Caco-2 (cell line): Measurements from ENCODE around the gene MICU1. TPM values are rescaled to one million over a fixed set of nuclear protein-coding genes. Genes with fewer than 3 reads are reported as not detected.
"Not testable (repeated sequence)": the region's sequence is repeated elsewhere in the genome, so short reads cannot be mapped to it uniquely, and the experiment has no call there.

Source experiments
- BruUV-seq: library from RNA; stranded (reverse); fragments of 400-500 nt; replicated peaks from 2 replicates; lab custom pipeline; 2021; lab: Mats Ljungman, UMichigan
- CTCF ChIA-PET: fragments of 300-600 bp; sonication (Branson Sonifier 250); formaldehyde crosslinking; loops from one replicate; lab custom pipeline; 2022; ENCODE audit warnings: antibody characterized with exemption; lab: Charles Lee
- POLR2A ChIA-PET: fragments of 300-600 bp; sonication (Branson Sonifier 250); formaldehyde crosslinking; loops from one replicate; lab custom pipeline; 2022; ENCODE audit warnings: antibody characterized with exemption; lab: Charles Lee
- DNase-seq, 2 experiments: peaks; one replicate each; pipeline versions ENCODE4 v3.0.0 to v3.0.0-alpha.2; 2020 to 2022
- H3K27me3 ChIP-seq: replicated peaks from 2 replicates; pipeline ENCODE4 v1.6.0; 2011; ENCODE audit warnings: low read length; ENCODE audit not compliant: control insufficient read depth, insufficient read depth
- H3K36me3 ChIP-seq: 2 replicates; pipeline ENCODE4 v1.5.1; 2011; ENCODE audit warnings: low read length; ENCODE audit not compliant: control insufficient read depth, insufficient read depth
- H3K4me1 ChIP-seq: fragments of 250-450 bp; sonication (Bioruptor Pico); 2 replicates; pipeline ENCODE4 v1.5.1; 2020; ENCODE audit warnings: mild to moderate bottlenecking
- H3K4me3 ChIP-seq: 2 replicates; pipeline ENCODE4 v1.5.1; 2011; ENCODE audit warnings: low read depth, mild to moderate bottlenecking, control low read depth, low read length
- H3K9me3 ChIP-seq: fragments of 250-450 bp; sonication (Bioruptor Pico); 2 replicates; pipeline ENCODE4 v1.5.1; 2020; ENCODE audit warnings: mild to moderate bottlenecking, moderate library complexity
- H3K27ac Mint-ChIP-seq: one replicate; pipeline ENCODE4 v1.8.0; 2022; ENCODE audit warnings: mixed read lengths; ENCODE audit not compliant: unreplicated experiment
- H3K27me3 Mint-ChIP-seq: one replicate; pipeline ENCODE4 v1.8.0; 2022; ENCODE audit warnings: mixed read lengths; ENCODE audit not compliant: insufficient read depth, unreplicated experiment
- H3K36me3 Mint-ChIP-seq: one replicate; pipeline ENCODE4 v1.8.0; 2022; ENCODE audit warnings: mild to moderate bottlenecking, mixed read lengths; ENCODE audit not compliant: insufficient read depth, unreplicated experiment
- H3K4me1 Mint-ChIP-seq: one replicate; pipeline ENCODE4 v1.8.0; 2022; ENCODE audit warnings: low read depth, mixed read lengths; ENCODE audit not compliant: unreplicated experiment
- H3K4me3 Mint-ChIP-seq: one replicate; pipeline ENCODE4 v1.8.0; 2022; ENCODE audit warnings: mild to moderate bottlenecking, moderate library complexity, mixed read lengths; ENCODE audit not compliant: unreplicated experiment
- H3K9me3 Mint-ChIP-seq: one replicate; pipeline ENCODE4 v1.8.0; 2022; ENCODE audit warnings: mixed read lengths; ENCODE audit not compliant: unreplicated experiment
- intact Hi-C: fragments of 100-400 bp; cut with micrococcal nuclease; formaldehyde crosslinking; loops from one replicate; pipeline ENCODE4 v1.10.0; 2022; ENCODE audit not compliant: unreplicated experiment
- total RNA-seq: library from RNA; stranded (reverse); gene quantifications from 2 replicates; pipeline ENCODE4 v1.2.3, GENCODE V29; 2022
- TF ChIP-seq, protein P1 (sequence below), 2 experiments: fragments of 200-600 bp in 1 of 2; IDR thresholded peaks; 1 replicate in 1 of 2; 2 replicates in 1 of 2; pipeline versions ENCODE4 v1.5.1 to v1.8.0; 2011 to 2022; ENCODE audit warnings: antibody characterized with exemption in 1 of 2, control low read depth in 1 of 2, inconsistent platforms in 1 of 2, low read depth in 1 of 2, low read length in 1 of 2, mild to moderate bottlenecking in 1 of 2, moderate library complexity in 1 of 2; ENCODE audit not compliant: insufficient read depth in 1 of 2, severe bottlenecking in 1 of 2, unreplicated experiment in 1 of 2

MICU1 gene
- total RNA-seq, 1 experiment from 2014 or later: 83.2 TPM

DNA sequence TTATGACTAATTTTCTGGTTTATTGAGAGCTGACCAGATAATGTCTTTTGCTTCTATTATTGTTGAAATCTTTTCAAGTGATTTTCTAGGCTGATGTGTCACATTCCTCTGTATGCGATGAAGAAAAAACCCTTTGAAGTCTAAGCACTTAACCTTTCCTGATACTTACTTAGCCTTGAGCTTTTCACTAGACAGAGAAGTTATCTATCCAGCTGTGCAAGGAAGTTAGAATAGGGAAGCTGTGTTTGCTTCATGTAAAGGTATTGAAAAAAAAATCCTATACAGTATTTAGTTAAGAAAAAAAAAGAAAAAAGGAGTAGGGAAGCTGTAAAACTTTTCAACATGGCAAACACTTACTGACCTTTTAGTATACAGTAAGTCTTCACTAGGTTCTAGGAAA is 153.6 kb downstream of the MICU1 start:
- Mint-ChIP-seq H3K4me3 (no peak overlapping the region), H3K27ac (no peak overlapping the region), H3K9me3 (no peaks in the 10 kb centered on the region), H3K4me1 (peaks cover 10% of the 10 kb centered on the region), H3K27me3 (no peaks in the 10 kb centered on the region), H3K36me3 (peaks cover 32% of the 10 kb centered on the region)
- Histone ChIP-seq H3K4me1 (no peaks in the 10 kb centered on the region), H3K27me3 (no peaks in the 10 kb centered on the region), H3K4me3 (no peak overlapping the region), H3K36me3 (peaks cover 1% of the 10 kb centered on the region; the same call in 1 of the 2 replicates), H3K9me3 (no peaks in the 10 kb centered on the region)
- ChIA-PET CTCF (interaction anchor here (0.5 kb wide), 1 partner anchor 624 kb away, joined by 5 read pairs; the partner anchor contains the start of gene P4HA1), POLR2A (no interaction called here)
- DNase-seq: peak in 1 of 2 experiments; percentile 11
- TF ChIP-seq, protein P1, sequence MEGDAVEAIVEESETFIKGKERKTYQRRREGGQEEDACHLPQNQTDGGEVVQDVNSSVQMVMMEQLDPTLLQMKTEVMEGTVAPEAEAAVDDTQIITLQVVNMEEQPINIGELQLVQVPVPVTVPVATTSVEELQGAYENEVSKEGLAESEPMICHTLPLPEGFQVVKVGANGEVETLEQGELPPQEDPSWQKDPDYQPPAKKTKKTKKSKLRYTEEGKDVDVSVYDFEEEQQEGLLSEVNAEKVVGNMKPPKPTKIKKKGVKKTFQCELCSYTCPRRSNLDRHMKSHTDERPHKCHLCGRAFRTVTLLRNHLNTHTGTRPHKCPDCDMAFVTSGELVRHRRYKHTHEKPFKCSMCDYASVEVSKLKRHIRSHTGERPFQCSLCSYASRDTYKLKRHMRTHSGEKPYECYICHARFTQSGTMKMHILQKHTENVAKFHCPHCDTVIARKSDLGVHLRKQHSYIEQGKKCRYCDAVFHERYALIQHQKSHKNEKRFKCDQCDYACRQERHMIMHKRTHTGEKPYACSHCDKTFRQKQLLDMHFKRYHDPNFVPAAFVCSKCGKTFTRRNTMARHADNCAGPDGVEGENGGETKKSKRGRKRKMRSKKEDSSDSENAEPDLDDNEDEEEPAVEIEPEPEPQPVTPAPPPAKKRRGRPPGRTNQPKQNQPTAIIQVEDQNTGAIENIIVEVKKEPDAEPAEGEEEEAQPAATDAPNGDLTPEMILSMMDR (IDR thresholded peaks at IDR 0.05; ENCODE audit: insufficient read depth in 1 of 2, low read depth in 1 of 2, low read length in 1 of 2, severe bottlenecking in 1 of 2, unreplicated experiment in 1 of 2): no peak
- intact Hi-C loops: no loop called here
- no TSS peak for BruUV-seq

GRCh38 chr10:72470666-72471065 is 155.2 kb downstream of the MICU1 start:
- TF ChIP-seq, protein P1 (IDR thresholded peaks at IDR 0.05; ENCODE audit: insufficient read depth in 1 of 2, low read depth in 1 of 2, low read length in 1 of 2, severe bottlenecking in 1 of 2, unreplicated experiment in 1 of 2): no peak

DNA sequence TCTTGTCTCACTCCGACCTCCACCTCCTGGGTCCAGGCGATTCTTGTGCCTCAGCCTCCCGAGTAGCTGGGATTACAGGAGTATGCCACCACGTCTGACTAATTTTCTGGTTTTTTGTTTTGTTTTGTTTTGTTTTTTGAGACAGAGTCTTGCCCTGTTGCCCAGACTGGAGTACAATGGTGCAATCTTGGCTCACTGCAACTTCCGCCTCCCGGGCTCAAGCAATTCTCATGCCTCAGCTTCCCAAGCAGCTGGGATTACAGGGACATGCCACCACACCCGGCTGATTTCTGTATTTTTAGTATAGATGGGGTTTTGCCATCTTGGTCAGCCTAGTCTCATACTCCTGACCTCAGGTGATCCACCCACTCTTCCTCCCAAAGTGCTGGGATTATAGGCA is 158.8 kb downstream of the MICU1 start:
- H3K4me1 Mint-ChIP-seq, H3K36me3 ChIP-seq, DNase-seq, intact Hi-C loops, H3K27me3 ChIP-seq, H3K4me3 Mint-ChIP-seq, CTCF ChIA-PET, H3K36me3 Mint-ChIP-seq, H3K27me3 Mint-ChIP-seq, H3K9me3 Mint-ChIP-seq, H3K9me3 ChIP-seq, H3K4me3 ChIP-seq, H3K27ac Mint-ChIP-seq, BruUV-seq, H3K4me1 ChIP-seq, POLR2A ChIA-PET: not testable (repeated sequence)

More at GRCh38 chr10:72470666-72471065, 155.2 kb downstream of the MICU1 start:
- POLR2A ChIA-PET: no interaction called here
- Histone ChIP-seq H3K27me3 (no peaks in the 10 kb centered on the region), H3K9me3 (no peaks in the 10 kb centered on the region), H3K4me1 (no peaks in the 10 kb centered on the region), H3K36me3 (peaks cover 1% of the 10 kb centered on the region; the same call in 1 of the 2 replicates), H3K4me3 (no peak overlapping the region)
- peaks cover 26% of the 10 kb centered on the region for H3K36me3 Mint-ChIP-seq
- no peak overlapping the region for H3K4me3 Mint-ChIP-seq
- H3K27me3 Mint-ChIP-seq: no peaks in the 10 kb centered on the region
- intact Hi-C loops: no loop called here
- BruUV-seq: no TSS peak
- no peak for DNase-seq
- CTCF ChIA-PET: no interaction called here
- peaks cover 10% of the 10 kb centered on the region for H3K4me1 Mint-ChIP-seq
- no peaks in the 10 kb centered on the region for H3K9me3 Mint-ChIP-seq
- peak overlapping the region; percentile 45 for H3K27ac Mint-ChIP-seq

GRCh38 chr10:72466018-72466417 is 159.9 kb downstream of the MICU1 start:
- Mint-ChIP-seq H3K36me3 (no peaks in the 10 kb centered on the region), H3K4me3 (no peak overlapping the region), H3K27me3 (no peaks in the 10 kb centered on the region), H3K27ac (no peak overlapping the region), H3K9me3 (no peaks in the 10 kb centered on the region), H3K4me1 (no peaks in the 10 kb centered on the region)
- no peaks in the 10 kb centered on the region for H3K9me3 ChIP-seq
- H3K4me1 ChIP-seq: no peaks in the 10 kb centered on the region
- no peak overlapping the region for H3K4me3 ChIP-seq
- DNase-seq: no peak
- TF ChIP-seq, protein P1 (IDR thresholded peaks at IDR 0.05; ENCODE audit: insufficient read depth in 1 of 2, low read depth in 1 of 2, low read length in 1 of 2, severe bottlenecking in 1 of 2, unreplicated experiment in 1 of 2): no peak
- BruUV-seq: no TSS peak
- ChIA-PET POLR2A (no interaction called here), CTCF (no interaction called here)
- intact Hi-C loops: no loop called here
- no peaks in the 10 kb centered on the region for H3K27me3 ChIP-seq
- H3K36me3 ChIP-seq: no peaks in the 10 kb centered on the region
